Right lobe of liver (tissue), 6 donors: Measurements from ENCODE around the gene CDH13. TPM values are rescaled to one million over a fixed set of nuclear protein-coding genes. Genes with fewer than 3 reads are reported as not detected.

ENCODE experiments used
- ATAC-seq, 4 donors: fragments of 200-7000 bp; cut with Tn5 transposase; one replicate each; pipeline ENCODE4 v1.9.1; 2020; ENCODE audit warnings: mild to moderate bottlenecking in 4 of 4, moderate library complexity in 4 of 4
- DNase-seq, 3 donors: peaks; one replicate each; pipeline ENCODE4 v3.0.0-alpha.2; 2020
- H3K27ac ChIP-seq, 3 donors: fragments of 200-600 bp; one replicate each; pipeline ENCODE4 v1.8.0; 2022
- H3K27me3 ChIP-seq, 2 donors: fragments of 200-600 bp; one replicate each; pipeline ENCODE4 v1.8.0; 2022
- H3K36me3 ChIP-seq, 4 donors: fragments of 200-600 bp; sonication (generic) in 1 of 4; one replicate each; pipeline versions ENCODE4 v1.5.1 to v1.8.0; 2017 to 2022; ENCODE audit warnings: control low read depth in 1 of 4
- H3K4me1 ChIP-seq, 4 donors: fragments of 200-600 bp; sonication (generic) in 1 of 4; one replicate each; pipeline versions ENCODE4 v1.5.1 to v1.8.0; 2017 to 2022; ENCODE audit warnings: control low read depth in 1 of 4
- H3K4me3 ChIP-seq, 3 donors: fragments of 200-600 bp; one replicate each; pipeline ENCODE4 v1.8.0; 2022
- H3K9me3 ChIP-seq, 4 donors: fragments of 200-600 bp; sonication (generic) in 1 of 4; one replicate each; pipeline versions ENCODE4 v1.5.1 to v1.8.0; 2017 to 2022; ENCODE audit warnings: control low read depth in 1 of 4
- CTCF ChIP-seq, 4 donors: fragments of 200-600 bp in 3 of 4; fragments of 450-650 bp in 1 of 4; IDR thresholded peaks; one replicate each; pipeline versions ENCODE4 v1.5.1 to v1.8.0; 2016 to 2022; ENCODE audit warnings: antibody characterized with exemption in 4 of 4, mild to moderate bottlenecking in 2 of 4
- POLR2A ChIP-seq: fragments of 450-650 bp; IDR thresholded peaks from one replicate; pipeline ENCODE4 v1.6.1; 2017; ENCODE audit warnings: antibody characterized with exemption, mild to moderate bottlenecking
- WGBS: methylation state at CpG from one replicate; pipeline ENCODE4 v1.1.6; 2018; ENCODE audit warnings: low coverage, low lambda C conversion rate; ENCODE audit not compliant: insufficient coverage; ENCODE audit errors: missing lambda C conversion rate; 5-methylcytosine and 5-hydroxymethylcytosine counted together
- intact Hi-C, 2 donors: fragments of 100-400 bp; cut with DNase I; formaldehyde crosslinking; loops; one replicate each; pipeline versions ENCODE4 v1.11.2 to v1.14.1; 2022
- total RNA-seq, 6 experiments: library from RNA; depleted of rRNA in 2 of 6; stranded (reverse); fragments of >200 nt in 2 of 6; fragmentation: NEBNext Ultra II Directional in 3 of 6; extraction: Animal tissue kit (Norgen Biotek cat#: 25700) in 3 of 6; gene quantifications; one replicate each; pipeline versions ENCODE4 v1.1.0 to v1.2.4, GENCODE V29; 2016 to 2023
- donor health status: DM: no; HTN: yes; CAD: no.
- donor health status: DM: no; HTN: no; CAD: no.
- donor health status: DM: no; HTN: no; CAD: no.
- donor health status: DM: no; HTN: yes; CAD: no.
- donor health status: DM: no; HTN: yes; CAD: no.

Gene CDH13
- total RNA-seq, 6 experiments from 2014 or later, result 0.13 to 4.6 (median 0.49) TPM

GRCh38 chr16:82882226-82882625 lies 255.5 kb downstream of the CDH13 start:
- intact Hi-C loops, result no loop called here
- no peaks in the 10 kb centered on the region for H3K27me3 ChIP-seq
- TF ChIP-seq POLR2A (no peak), CTCF (IDR thresholded peaks at IDR 0.05) (no peak)
- H3K9me3 ChIP-seq, result no peaks in the 10 kb centered on the region
- no peak for DNase-seq
- no peak for ATAC-seq
- no peak overlapping the region for H3K4me3 ChIP-seq
- H3K36me3 ChIP-seq, result no peaks in the 10 kb centered on the region
- H3K4me1 ChIP-seq, result no peaks in the 10 kb centered on the region
- 60% methylated on average over 1 of the region's 6 CpGs for WGBS
- H3K27ac ChIP-seq, result no peak overlapping the region

GRCh38 chr16:82882982-82883835 lies 256.4 kb downstream of the CDH13 start:
- Histone ChIP-seq H3K4me1 (no peaks in the 10 kb centered on the region), H3K4me3 (no peak overlapping the region), H3K9me3 (no peaks in the 10 kb centered on the region), H3K27me3 (no peaks in the 10 kb centered on the region), H3K27ac (no peak overlapping the region), H3K36me3 (no peaks in the 10 kb centered on the region)
- ATAC-seq (no peak), DNase-seq (no peak)
- 38% methylated on average over 5 of the region's 5 CpGs for WGBS
- intact Hi-C loops, result no loop called here
- TF ChIP-seq POLR2A (no peak), CTCF (IDR thresholded peaks at IDR 0.05) (no peak)

- intact Hi-C loops, result no loop called here
- DNase-seq (no peak), ATAC-seq (no peak)
- Histone ChIP-seq H3K4me1 (no peaks in the 10 kb centered on the region), H3K27ac (no peak overlapping the region), H3K4me3 (no peak overlapping the region), H3K9me3 (no peaks in the 10 kb centered on the region), H3K36me3 (no peaks in the 10 kb centered on the region), H3K27me3 (no peaks in the 10 kb centered on the region)
- TF ChIP-seq CTCF (IDR thresholded peaks at IDR 0.05) (no peak), POLR2A (no peak)
- 64% methylated on average over 4 of the region's 4 CpGs for WGBS
These were observed 257.6 kb downstream of the CDH13 start for GRCh38 chr16:82884320-82884898.

GRCh38 chr16:82886146-82886545 lies 259.4 kb downstream of the CDH13 start:
- H3K4me1 ChIP-seq, result no peaks in the 10 kb centered on the region
- H3K36me3 ChIP-seq, result no peaks in the 10 kb centered on the region
- no peaks in the 10 kb centered on the region for H3K27me3 ChIP-seq
- intact Hi-C loops, result no loop called here
- no peak for DNase-seq
- ATAC-seq, result no peak
- no peak overlapping the region for H3K4me3 ChIP-seq
- WGBS, result 51% methylated on average over 2 of the region's 2 CpGs
- no peak for TF ChIP-seq CTCF (IDR thresholded peaks at IDR 0.05)
- TF ChIP-seq POLR2A, result no peak
- no peaks in the 10 kb centered on the region for H3K9me3 ChIP-seq
- no peak overlapping the region for H3K27ac ChIP-seq
